ENCODE data around the gene HTRA1. TPM values are rescaled to one million over a fixed set of nuclear protein-coding genes. Genes with fewer than 3 reads are reported as not detected.

HTRA1 gene
- polyA plus RNA-seq, 3 donors: 0.84 to 4.7 (median 2.2) TPM

- Histone ChIP-seq H3K36me3 (replicated peaks in 1 of 2; ENCODE audit: control insufficient read depth in 1 of 2, insufficient read depth in 2 of 2, low read length in 2 of 2) (no peaks in the 10 kb centered on the region), H3K9ac (ENCODE audit: insufficient read depth, low read length, poor library complexity, severe bottlenecking) (no peak overlapping the region), H3K79me2 (ENCODE audit: insufficient read depth, low read length) (no peaks in the 10 kb centered on the region), H3K9me3 (replicated peaks in 1 of 2; ENCODE audit: control insufficient read depth in 1 of 2, insufficient read depth in 1 of 2, low read length in 2 of 2) (no peaks in the 10 kb centered on the region), H3K4me2 (replicated peaks; ENCODE audit: extremely low read depth, low read length, poor library complexity, severe bottlenecking) (no peak overlapping the region), H3K4me3 (replicated peaks in 1 of 3; ENCODE audit: low read depth in 2 of 3, low read length in 3 of 3) (no peak overlapping the region), H3K27me3 (ENCODE audit: control insufficient read depth in 2 of 2, insufficient read depth in 2 of 2, low read length in 2 of 2) (no peaks in the 10 kb centered on the region), H2AFZ (ENCODE audit: insufficient read depth, low read depth, low read length, poor library complexity, severe bottlenecking) (no peak overlapping the region), H3K27ac (ENCODE audit: low read depth in 1 of 2, low read length in 2 of 2) (peak overlapping the region; percentile 5 to 8), H4K20me1 (ENCODE audit: insufficient read depth, low read length) (no peaks in the 10 kb centered on the region), H3K4me1 (ENCODE audit: control insufficient read depth in 1 of 2, insufficient read depth in 2 of 2, low read length in 2 of 2) (peaks cover 19 to 26% of the 10 kb centered on the region in 2 donors)
- intact Hi-C loops (cut with micrococcal nuclease): no loop called here
- peaks cover 18 to 34% of the 10 kb centered on the region in 2 donors for H3K36me3 Mint-ChIP-seq
- no peak overlapping the region for H3K4me3 Mint-ChIP-seq
- TF ChIP-seq CTCF (IDR thresholded peaks at IDR 0.05): no peak
- peak overlapping the region in 5 of 7 donors; percentile 35 to 86 (median 80) for H3K27ac Mint-ChIP-seq
- DNase-seq: no peak
- no peaks in the 10 kb centered on the region for H3K27me3 Mint-ChIP-seq (ENCODE audit: low read depth in 3 of 3)
- WGBS (ENCODE audit: insufficient coverage): 52% methylated on average over 2 of the region's 2 CpGs
- no peaks in the 10 kb centered on the region for H3K9me3 Mint-ChIP-seq
- H3K4me1 Mint-ChIP-seq: peaks cover 35% of the 10 kb centered on the region
Measured at GRCh38 chr10:122417667-122418066, 43.7 kb upstream of the HTRA1 start.

DNA sequence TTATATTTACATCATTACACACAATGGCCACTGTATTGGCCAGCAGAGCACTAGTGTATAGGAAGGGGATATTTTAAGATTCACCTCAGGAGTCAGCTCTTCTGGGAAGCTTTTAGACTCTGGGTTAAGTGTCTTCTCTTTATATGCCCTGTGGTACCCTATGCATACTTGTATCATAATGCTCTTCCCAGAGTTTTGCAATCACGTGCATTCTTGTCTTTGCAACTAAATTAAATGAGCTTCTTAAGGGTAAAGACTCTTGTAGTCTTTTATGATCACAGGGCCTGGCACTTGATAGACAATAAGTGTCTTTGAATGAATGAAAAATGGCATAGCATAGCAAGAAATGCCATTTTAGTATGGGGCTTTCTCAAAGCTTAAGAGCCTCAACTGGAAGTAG lies 42.3 kb upstream of the HTRA1 start:
- Histone ChIP-seq H3K36me3 (replicated peaks in 1 of 2; ENCODE audit: control insufficient read depth in 1 of 2, insufficient read depth in 2 of 2, low read length in 2 of 2) (no peaks in the 10 kb centered on the region), H3K9ac (ENCODE audit: insufficient read depth, low read length, poor library complexity, severe bottlenecking) (no peak overlapping the region), H3K4me2 (replicated peaks; ENCODE audit: extremely low read depth, low read length, poor library complexity, severe bottlenecking) (no peak overlapping the region), H3K79me2 (ENCODE audit: insufficient read depth, low read length) (no peaks in the 10 kb centered on the region), H3K27me3 (ENCODE audit: control insufficient read depth in 2 of 2, insufficient read depth in 2 of 2, low read length in 2 of 2) (no peaks in the 10 kb centered on the region), H4K20me1 (ENCODE audit: insufficient read depth, low read length) (no peaks in the 10 kb centered on the region), H3K4me1 (ENCODE audit: control insufficient read depth in 1 of 2, insufficient read depth in 2 of 2, low read length in 2 of 2) (peaks cover 19 to 26% of the 10 kb centered on the region in 2 donors), H3K9me3 (replicated peaks in 1 of 2; ENCODE audit: control insufficient read depth in 1 of 2, insufficient read depth in 1 of 2, low read length in 2 of 2) (no peaks in the 10 kb centered on the region), H3K4me3 (replicated peaks in 1 of 3; ENCODE audit: low read depth in 2 of 3, low read length in 3 of 3) (no peak overlapping the region), H2AFZ (ENCODE audit: insufficient read depth, low read depth, low read length, poor library complexity, severe bottlenecking) (no peak overlapping the region), H3K27ac (ENCODE audit: low read depth in 1 of 2, low read length in 2 of 2) (no peak overlapping the region)
- H3K4me3 Mint-ChIP-seq: no peak overlapping the region
- H3K27ac Mint-ChIP-seq: no peak overlapping the region
- H3K27me3 Mint-ChIP-seq (ENCODE audit: low read depth in 3 of 3): no peaks in the 10 kb centered on the region
- no peak for DNase-seq
- TF ChIP-seq CTCF (IDR thresholded peaks at IDR 0.05): no peak
- H3K4me1 Mint-ChIP-seq: peaks cover 35% of the 10 kb centered on the region
- H3K36me3 Mint-ChIP-seq: peaks cover 17 to 30% of the 10 kb centered on the region in 2 donors
- intact Hi-C loops (cut with micrococcal nuclease): no loop called here
- no peaks in the 10 kb centered on the region for H3K9me3 Mint-ChIP-seq
- no CpG with 5 or more reads among the region's 1 CpG for WGBS (ENCODE audit: insufficient coverage)
